GM18858 (cell line): ENCODE measurements around the gene GDPD1.
"Not testable (repeated sequence)": the region's sequence is repeated elsewhere in the genome, so short reads cannot be mapped to it uniquely, and the experiment has no call there.

Source experiments
- ATAC-seq: cut with Tn5 transposase; IDR thresholded peaks from one replicate; pipeline ENCODE4 v1.9.1; 2021; ENCODE audit not compliant: unreplicated experiment

The GDPD1 gene

DNA sequence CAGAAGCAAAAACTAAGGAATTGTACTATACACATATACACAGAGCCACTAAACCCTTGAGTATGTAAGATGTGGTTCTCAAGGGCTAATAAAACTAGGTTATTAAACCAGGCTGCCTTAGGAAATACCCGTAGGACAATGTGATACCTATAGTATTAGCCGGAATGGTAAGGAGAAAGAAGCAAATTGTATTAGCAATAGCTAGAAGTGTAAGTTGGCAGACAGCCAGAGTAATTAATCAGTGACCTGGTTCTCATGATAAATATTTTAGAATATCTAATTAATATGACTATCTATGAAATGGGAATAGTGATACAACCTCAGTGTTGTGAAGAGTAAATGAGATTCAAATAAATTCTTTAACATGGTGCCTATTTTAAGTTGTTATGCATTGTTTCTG is 18.6 kb downstream of the GDPD1 start:
- no peak for ATAC-seq

DNA sequence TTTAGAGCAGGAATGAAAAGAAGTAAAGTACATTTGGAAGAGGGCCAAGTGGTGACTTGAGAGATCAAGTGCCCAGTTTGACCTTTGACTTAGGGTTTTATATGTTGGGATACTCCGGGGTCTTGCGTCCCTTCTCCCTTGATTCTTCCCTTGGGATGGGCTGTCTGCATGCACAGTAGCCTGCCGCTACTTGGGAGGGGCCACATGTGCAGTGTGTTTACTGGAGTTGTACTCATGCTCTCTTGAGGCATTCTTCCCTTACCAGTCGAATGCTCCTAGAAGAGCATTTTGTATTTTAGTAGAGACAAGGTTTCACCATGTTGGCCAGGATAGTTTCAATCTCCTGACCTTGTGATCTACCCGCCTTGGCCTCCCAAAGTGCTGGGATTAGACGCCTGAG is 23.8 kb downstream of the GDPD1 start:
- no peak for ATAC-seq

DNA sequence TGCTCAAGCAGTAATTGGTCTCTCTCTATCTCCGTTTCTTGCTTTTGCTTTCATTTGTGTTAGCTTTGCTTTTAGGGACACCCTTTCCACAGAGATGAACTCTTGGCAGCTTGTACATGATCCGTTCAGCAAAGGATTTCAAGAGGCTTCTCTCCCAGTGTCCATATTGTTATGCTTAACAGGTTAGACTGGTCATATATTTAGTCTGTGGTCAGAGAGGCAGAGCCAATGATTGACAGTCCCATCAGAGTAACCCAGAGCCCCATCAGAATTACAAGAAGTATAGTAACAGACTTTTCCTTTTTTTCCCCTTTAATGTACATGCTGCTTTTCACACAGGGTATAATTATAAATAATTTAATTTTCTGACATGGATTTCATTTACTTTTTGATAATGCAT is 34.4 kb downstream of the GDPD1 start:
- ATAC-seq, result no peak

DNA sequence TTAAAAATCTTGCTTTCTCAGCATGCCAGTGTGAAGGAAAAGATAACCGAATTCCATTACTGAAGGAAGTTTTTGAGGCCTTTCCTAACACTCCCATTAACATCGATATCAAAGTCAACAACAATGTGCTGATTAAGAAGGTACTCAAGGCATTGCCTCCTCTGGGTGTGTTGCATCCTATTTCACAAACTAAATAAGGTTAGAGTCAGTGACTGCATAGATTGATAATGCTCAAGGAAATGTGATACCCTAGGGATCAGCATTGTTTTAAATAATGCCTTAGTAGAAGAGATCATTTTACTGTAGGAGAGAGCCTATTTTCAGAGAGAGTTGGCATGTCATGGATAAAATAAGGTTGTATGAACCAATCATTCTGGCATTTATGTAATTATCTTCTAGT is 36.8 kb downstream of the GDPD1 start:
- no peak for ATAC-seq

DNA sequence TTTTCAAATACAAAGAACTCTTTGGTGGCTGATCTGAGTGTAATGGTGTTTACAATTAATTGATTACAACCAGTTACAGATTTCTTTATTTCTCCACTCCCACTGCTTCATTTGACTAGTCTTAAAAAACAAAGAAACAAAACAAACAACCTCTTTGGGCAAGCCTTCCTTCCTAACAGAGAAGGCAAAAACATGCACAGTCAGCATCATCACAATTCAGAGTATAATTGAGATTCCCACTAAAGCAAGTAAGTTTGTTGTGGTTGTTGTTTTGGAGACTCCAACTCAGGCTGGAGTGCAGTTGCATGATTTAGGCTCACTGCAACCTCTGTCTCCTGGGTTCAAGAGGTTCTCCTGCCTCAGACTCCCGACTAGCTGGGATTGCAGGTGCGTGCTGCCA is 40.4 kb downstream of the GDPD1 start:
- ATAC-seq, result no peak

DNA sequence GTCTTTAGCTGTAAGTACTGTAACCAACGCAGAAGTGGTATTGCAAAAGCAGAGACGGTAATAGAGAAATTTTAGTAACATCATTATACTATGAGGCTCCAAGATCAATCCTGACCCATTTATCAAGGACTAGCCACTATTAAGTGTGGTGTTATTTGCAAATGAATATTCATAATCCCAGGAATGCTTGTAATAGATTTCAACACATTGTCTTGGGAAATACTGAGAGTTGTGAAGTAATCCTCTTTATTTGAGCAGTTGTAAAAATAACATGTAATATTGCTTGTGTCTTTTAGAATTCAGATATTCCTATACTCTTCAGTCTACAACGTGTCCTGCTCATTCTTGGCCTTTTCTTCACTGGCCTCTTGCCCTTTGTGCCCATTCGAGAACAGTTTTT is 46.4 kb downstream of the GDPD1 start:
- ATAC-seq, result no peak

DNA sequence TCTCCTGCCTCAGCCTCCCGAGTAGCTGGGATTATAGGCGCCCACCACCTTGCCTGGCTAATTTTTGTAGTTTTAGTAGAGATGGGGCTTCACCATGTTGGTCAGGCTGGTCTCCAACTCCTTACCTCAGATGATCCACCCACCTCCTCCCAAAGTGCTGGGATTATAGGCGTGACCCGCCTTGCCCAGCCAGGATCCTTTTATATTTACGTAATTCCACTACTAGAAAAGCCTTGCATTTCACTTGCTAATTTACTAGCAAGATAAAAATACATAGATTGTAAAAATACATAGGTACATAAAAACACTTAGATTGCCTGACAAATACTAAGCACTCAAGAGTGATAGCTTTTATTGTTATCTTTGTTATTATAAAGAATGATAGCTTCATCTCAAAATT is 47.5 kb downstream of the GDPD1 start:
- no peak for ATAC-seq

DNA sequence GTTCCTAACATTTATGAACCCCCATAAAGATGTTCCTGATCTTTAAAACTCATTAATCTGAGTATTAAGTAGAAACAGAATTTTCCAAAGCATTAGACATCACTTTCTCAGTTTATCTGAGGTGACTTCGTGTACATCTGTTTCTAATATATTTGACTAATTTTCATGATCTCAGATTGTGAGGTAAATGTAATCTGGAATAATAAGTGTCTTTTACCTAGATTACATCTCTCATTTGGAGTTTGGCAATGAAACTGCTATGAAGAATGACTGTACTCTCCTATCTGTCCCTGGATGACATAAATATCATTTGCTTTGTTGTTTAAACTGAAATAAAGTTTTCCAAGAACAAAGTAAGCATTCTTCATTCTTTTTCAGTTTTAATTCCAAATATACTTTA is 55.3 kb downstream of the GDPD1 start:
- no peak for ATAC-seq

DNA sequence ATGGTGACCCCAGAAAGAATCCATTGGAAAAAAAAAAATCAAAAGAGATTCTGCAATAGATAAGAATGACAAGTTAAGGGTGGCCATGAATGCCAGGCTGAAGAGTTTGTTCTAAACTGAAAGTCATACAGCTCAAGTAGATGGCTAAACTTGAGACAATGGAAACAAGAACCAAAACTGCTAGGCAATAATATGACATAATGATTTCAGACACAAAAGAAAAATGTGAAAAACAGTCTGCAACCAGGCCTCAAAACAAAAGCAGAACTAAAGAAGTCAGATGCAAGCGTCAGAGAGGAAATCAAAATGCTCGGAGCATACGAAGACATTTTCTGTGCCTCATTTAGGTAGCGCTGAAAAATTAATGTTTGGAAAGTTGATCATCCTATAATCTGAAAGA is 56.7 kb downstream of the GDPD1 start:
- peak; percentile 85 for ATAC-seq

DNA sequence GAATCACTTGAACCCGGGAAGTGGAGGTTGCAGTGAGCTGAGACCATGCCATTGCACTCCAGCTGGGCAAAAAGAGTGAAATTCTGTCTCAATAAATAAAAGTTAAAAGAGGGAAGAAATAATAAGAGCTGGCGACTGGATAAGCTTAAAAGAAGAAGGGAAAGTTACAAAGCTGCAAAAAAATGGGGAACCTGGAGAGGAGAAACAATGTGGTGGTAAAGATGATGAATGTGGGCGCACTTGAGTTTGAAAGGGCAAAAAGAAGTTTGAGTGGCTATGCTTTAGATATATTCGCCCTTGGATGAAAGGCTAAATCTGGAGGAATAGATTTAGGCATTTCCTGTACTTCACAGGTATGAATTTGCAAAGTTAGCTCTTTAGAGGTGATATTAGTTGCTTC is 58.1 kb downstream of the GDPD1 start:
- no peak for ATAC-seq

DNA sequence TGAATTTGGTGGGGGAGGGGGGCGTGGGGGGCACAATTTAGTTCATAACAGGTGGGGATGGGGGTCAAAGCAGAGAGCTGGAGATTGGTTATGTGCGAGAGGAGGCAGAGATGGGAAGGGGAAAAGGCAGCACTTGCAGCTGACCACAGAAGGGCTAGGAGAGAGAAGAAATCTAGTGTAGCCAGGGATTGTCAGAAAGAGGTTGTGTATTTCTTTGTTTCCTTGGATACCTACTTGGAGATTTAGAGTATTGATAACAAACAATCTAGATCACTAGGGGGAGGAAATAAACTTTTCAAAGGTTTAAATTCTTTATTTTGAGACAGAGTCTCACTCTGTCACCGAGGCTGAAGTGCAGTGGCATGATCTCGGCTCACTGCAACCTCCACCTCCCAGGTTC is 64.0 kb downstream of the GDPD1 start:
- ATAC-seq, result no peak

DNA sequence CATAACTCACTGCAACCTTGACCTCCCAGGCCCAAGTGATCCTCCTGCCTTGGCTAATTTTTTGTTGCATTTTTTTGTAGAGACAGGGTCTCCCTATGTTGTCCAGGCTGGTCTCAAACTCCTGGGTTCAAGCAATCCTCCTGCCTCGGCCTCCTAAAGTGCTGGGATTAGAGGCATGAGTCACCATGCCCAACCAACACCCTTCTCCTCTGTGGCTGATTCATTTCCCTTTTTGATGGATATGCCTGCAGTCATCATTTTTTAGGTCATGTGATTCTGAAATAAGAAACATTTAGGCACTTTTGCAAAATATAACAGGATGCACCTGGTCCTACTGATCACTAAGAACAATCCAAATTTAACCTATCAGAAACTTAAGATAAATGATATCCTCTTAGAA is 67.1 kb downstream of the GDPD1 start:
- no peak for ATAC-seq

DNA sequence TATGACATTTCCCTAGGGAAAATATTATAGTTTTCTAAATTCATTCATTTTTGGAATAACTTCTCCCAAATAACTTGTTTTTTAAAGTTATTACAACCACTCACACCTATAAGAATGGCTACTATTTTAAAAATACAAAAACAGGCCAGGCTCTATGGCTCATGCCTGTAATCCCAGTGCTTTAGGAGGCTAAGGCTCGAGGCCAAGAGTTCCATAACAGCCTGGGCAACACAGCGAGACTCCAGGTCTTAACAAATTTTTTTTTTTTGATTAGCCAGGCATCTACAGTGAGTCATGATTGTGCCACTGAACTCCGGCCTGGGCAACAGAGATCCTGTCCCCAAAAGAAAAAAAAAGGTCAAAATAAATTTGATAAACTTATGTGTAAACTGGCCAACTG is 67.6 kb downstream of the GDPD1 start:
- ATAC-seq, result no peak

DNA sequence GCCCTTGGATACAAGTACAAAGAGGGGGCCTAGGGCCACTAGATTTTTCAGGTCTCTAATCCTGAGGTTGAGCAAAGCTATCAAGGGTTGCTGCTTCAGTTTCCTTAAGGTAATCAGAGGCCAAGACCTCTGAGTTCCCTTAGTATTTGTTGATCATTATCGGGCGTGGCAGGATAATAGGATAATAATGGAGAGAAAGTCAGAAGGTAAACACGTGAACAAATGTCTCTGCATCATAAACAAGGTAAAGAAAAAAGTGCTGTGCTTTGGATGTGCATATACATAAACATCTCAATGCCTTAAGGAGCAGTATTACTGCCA is 69.6 kb downstream of the GDPD1 start:
- ATAC-seq, result no peak

DNA sequence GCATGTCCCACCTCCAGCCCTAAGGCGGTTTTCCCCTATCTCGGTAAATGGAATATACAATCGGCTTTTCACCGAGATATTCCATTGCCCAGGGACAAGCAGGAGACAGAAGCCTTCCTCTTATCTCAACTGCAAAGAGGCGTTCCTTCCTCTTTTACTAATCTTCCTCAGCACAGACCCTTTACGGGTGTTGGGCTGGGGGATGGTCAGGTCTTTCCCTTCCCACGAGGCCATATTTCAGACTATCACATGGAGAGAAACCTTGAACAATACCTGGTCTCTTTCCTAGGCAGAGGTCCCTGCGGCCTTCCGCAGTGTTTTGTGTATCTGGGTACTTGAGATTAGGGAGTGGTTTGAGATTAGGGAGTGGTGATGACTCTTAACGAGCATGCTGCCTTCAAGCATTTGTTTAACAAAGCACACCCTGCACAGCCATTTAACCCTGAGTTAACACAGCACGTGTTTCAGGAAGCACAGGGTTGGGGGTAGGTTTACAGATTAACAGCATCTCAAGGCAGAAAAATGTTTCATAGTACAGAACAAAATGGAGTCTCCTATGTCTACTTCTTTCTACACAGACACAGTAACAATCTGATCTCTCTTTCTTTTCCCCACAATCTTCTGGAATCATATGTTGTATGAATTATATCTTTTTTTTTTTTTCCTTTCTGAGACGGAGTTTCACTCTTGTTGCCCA is 70.1 kb downstream of the GDPD1 start:
- ATAC-seq, result not testable (repeated sequence)

DNA sequence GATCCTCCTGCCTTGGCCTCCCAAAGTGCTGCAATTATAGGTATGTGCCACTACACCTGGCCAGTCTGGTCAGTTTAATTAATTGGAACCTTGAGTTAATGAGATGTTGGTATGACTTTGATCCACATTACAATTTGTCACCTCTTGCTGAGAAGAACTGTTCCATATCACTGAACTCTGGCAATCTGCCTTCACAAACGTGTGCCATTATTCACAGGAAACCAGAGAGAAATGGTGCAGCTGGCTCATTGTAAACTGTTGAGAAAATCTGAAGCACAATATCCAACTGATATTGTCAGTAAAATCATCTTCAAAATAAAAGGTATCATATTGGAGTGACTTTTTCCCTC is 71.8 kb downstream of the GDPD1 start:
- ATAC-seq, result no peak

DNA sequence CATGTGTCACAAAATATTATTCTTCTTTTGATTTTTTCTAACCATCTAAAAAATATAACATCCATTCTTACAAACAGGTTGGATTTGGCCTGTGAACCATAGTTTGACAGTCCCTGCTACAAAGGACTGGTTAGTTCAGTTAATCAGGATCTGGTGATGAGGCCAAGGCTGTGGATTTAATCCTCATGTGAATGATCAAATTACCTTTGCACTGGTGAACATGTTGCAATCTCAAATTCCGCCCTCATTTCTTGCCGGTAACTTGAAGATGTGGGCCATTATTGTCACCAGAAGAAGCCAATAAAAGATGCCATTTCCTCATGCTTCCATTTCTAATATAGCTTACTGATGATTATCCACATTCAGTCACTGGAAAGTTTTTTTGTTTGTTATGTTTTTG is 75.9 kb downstream of the GDPD1 start:
- no peak for ATAC-seq

DNA sequence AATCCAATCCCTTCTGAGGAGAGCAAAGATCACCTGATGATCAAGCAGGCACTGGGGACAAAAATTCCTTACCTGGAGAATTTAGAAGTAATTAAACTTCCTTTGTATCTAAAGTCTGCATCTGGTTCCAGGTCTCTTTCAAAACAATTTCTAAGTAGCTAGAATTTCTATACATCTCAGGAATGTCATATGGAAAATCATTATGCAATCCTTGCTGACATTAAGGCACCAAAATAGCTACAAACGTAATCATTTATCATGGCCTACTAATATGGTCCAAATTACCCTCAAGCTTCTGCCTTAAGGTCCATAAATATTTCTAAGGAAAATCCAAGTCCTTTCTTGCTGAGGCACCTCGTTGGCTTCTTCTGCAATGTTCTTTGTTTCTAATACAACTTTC is 78.2 kb downstream of the GDPD1 start:
- ATAC-seq, result no peak

DNA sequence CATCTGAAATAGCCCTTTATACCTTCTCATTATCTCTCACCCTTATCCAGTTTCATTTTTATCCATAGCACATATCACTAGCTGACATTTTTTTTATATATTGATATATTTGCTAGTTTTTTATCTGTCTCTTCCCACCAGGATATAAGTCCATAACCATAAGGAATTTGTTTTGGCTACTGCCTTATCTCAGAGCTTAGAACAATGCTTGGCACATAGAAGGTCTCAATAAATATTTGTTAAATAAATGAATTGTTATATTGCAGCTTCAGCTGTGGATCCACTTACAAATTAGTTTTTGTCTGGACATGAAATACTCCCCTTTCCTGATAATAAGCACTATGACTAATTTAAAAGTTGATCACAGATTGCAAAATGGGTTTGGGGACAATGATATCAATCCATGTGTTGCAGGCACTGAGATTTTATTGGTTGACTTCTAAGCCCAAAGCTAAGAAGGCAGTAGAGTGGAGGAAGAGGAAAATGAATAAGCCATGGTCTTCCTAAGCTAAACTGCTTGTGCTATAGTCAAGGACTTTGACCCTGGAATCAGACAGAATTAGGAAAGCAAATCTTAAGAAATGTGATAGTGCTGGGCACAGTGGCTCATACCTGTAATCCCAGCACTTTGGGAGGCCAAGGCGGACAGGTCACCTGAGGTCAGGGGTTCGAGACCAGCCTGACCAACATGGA is 79.2 kb downstream of the GDPD1 start:
- no peak for ATAC-seq

DNA sequence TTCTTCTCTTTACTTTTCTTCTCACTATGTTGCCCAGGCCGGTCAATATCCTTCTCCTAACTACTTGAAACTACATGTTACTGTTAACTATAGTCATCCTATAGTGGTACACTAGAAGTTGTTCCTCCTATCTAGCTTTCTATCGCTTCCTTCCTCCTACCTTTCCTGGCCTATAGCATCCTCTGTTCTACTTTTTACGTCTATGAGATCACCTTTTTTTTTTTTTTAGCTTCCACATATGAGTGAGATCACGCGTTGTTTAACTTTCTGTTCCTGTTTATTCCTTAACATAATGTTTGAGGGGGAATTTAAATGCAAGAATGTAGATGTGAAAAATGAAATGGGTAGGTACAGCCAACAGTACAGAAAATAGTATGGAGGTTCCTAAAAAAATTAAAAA is 80.6 kb downstream of the GDPD1 start:
- ATAC-seq, result no peak

DNA sequence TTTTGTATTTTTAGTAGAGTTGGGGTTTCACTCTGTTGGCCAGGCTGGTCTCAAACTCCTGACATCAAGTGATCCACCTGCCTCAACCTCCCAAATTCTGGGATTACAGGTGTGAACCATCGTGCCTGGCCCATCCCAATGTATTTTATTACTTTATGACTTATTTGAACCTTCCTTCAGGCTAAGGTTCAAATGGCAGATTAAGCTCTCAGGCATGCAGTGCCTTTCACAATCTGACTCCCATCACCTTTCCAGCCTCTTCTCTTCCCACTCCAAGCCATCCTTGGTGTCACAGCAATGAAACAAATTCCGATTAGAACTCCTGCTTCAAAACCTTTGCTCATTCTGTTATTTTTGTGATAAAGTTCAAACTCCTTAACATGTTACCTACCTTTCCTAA is 84.5 kb downstream of the GDPD1 start:
- no peak for ATAC-seq

DNA sequence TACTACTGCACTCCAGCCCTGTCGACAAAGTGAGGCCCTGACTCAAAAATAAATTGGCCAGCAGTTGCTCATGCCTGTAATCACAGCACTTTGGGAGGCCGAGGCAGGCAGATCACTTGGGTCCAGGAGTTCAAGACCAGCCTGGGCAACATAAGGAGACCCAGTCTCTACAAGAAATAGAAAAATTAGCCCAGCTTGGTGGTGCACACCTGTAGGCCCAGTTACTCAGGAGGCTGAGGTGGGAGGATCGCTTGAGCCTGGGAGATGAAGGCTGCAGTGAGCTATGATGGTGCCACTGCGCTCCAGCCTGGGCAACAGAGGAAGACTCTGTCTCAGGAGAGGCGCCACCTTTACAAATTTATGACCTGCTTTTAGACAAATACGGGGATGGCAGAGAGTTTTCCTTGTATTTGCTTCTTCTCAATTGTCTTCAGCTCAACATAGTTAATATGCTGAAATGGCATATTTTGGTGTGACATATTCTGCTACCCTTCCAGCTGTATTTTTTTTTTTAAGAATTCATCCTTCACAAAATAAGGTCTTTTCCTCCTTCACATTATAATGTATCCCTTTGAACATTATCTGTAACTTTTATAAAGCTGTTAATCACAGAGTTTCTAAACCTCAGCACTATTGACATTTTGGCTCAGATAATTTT is 90.1 kb downstream of the GDPD1 start:
- ATAC-seq, result no peak

DNA sequence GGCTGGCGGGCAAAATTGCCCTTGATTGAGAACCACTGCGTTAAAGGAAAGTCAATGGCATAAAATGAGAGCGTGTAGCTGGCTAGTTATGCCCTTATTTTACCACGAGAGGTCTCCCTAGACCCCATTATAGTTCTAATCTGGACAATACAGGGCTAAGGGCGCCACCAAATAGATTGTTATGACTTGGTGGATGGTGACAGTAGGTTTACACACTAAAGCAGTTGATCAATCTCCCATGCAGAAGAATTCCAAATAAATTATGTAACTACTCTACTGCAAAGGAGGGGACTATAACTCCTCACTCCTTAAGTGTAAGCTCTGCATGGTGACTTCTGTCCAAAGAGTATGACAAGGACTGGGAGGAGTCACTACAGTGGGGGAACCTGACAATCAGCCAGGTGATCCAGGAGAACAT is 90.7 kb downstream of the GDPD1 start:
- peak; percentile 46 for ATAC-seq
